Measurements from ENCODE around the gene RAB40B. TPM values are rescaled to one million over a fixed set of nuclear protein-coding genes. Genes with fewer than 3 reads are reported as not detected.
A peak's percentile ranks its signal among the peaks of the same experiment; 100 is the strongest.

RAB40B gene
- total RNA-seq, 1 experiment from 2014 or later, result 6.3 TPM

DNA sequence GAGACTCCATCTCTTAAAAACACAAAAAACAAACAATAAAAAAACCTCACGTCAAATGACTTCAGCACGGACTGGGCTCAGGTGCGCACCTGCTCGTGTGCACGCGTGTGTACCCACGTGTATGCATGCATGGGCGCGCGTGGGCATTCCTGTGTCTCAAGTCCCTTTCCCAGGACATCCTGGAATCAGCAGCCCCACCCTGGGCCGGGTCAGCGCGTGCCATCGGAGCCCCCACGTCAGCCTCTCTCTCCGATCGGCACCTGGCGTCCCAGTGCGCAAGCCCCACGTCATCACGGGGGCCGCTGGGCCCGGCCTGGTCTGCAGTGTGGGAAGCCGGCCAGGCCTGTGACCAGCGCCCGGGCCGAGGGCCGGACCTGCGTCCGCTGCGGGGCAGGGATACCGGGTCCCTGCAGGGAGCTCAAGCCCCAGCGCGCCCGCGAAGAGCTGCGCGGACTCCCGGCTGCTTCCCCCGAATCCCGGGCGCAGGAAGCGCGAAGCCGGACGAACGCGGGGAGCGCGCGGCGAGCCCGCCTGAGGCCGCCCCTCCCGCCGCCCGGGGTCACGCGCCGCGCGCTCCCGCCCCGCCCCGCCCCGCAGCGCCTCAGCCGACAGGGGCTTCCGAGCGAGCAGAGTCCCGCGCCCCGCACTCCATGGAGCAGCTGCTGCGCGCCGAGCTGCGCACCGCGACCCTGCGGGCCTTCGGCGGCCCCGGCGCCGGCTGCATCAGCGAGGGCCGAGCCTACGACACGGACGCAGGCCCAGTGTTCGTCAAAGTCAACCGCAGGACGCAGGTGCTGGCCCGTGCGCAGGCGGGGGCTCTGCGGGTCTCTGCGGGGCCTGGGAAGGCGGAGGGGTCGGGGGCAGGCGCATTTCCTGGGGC, 36.7 kb upstream of the RAB40B start, which contains the start of gene FN3K:
TSS of gene FN3K (plus strand) at position 629 of the 880 bp plus-strand sequence. CDS start at position 651, 22 bp downstream.
- DNase-seq (ENCODE audit: unreplicated experiment), result no peak
- intact Hi-C loops (cut with micrococcal nuclease), result no loop called here
- Mint-ChIP-seq H3K27me3 (ENCODE audit: insufficient read depth, unreplicated experiment) (no peaks in the 10 kb centered on the region), H3K4me1 (ENCODE audit: insufficient read depth, unreplicated experiment) (no peaks in the 10 kb centered on the region), H3K9me3 (ENCODE audit: unreplicated experiment) (peaks cover 9% of the 10 kb centered on the region), H3K4me3 (ENCODE audit: unreplicated experiment) (peak within 1 kb of the TSS; percentile 21), H3K27ac (ENCODE audit: low read depth, unreplicated experiment) (no peak within 1 kb of the TSS), H3K36me3 (ENCODE audit: insufficient read depth, unreplicated experiment) (peaks cover 22% of the 10 kb centered on the region)
- no TSS peak for BruUV-seq (replicated peaks)
- POLR2A ChIA-PET, result no interaction called here
- TF ChIP-seq, protein P1, sequence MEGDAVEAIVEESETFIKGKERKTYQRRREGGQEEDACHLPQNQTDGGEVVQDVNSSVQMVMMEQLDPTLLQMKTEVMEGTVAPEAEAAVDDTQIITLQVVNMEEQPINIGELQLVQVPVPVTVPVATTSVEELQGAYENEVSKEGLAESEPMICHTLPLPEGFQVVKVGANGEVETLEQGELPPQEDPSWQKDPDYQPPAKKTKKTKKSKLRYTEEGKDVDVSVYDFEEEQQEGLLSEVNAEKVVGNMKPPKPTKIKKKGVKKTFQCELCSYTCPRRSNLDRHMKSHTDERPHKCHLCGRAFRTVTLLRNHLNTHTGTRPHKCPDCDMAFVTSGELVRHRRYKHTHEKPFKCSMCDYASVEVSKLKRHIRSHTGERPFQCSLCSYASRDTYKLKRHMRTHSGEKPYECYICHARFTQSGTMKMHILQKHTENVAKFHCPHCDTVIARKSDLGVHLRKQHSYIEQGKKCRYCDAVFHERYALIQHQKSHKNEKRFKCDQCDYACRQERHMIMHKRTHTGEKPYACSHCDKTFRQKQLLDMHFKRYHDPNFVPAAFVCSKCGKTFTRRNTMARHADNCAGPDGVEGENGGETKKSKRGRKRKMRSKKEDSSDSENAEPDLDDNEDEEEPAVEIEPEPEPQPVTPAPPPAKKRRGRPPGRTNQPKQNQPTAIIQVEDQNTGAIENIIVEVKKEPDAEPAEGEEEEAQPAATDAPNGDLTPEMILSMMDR (IDR thresholded peaks at IDR 0.05; ENCODE audit: unreplicated experiment), result no peak
- CTCF ChIA-PET, result no interaction called here

DNA sequence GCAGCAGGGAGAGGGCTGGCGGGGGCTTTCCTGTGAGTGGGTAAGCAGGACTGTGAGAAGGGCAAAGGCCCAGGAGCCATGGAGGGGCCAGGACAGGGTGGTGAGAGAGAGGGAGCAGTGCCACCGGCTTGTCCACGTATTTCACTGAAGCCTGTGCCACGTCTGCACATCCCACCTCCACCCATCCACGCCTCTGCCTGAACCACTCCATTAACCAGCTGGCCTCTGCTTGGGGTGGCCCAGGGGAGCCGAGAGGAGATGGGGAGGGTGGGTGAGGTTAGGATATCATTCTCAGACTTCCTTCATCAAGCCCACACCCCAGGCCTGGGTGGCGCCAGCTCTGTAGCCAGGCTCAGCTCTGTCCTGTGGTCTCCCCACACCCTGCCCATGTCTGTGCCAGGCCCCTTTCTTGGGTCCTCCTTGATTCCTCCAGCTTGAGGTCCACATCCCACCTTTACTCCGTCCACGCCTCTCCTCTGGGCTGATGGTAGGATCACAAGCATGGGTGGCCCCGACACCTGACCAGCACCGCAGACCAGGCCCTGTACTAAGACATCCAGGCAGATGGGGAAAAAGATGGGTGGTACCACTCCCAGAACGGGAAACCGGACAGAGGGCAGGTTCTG, 33.7 kb upstream of the RAB40B start:
- peaks cover 34% of the 10 kb centered on the region for H3K36me3 Mint-ChIP-seq (ENCODE audit: insufficient read depth, unreplicated experiment)
- TF ChIP-seq, protein P1 (IDR thresholded peaks at IDR 0.05; ENCODE audit: unreplicated experiment), result no peak
- intact Hi-C loops (cut with micrococcal nuclease), result no loop called here
- ChIA-PET CTCF (interaction anchor here (0.6 to 1.0 kb wide), 2 partner anchors 9 to 473 kb away, joined by 3 to 4 read pairs; no protein-coding TSS in a partner anchor), POLR2A (interaction anchor here (1.1 kb wide), 1 partner anchor 15 kb away, joined by 3 read pairs; no protein-coding TSS in a partner anchor)
- H3K27me3 Mint-ChIP-seq (ENCODE audit: insufficient read depth, unreplicated experiment), result no peaks in the 10 kb centered on the region
- no peak overlapping the region for H3K27ac Mint-ChIP-seq (ENCODE audit: low read depth, unreplicated experiment)
- DNase-seq (ENCODE audit: unreplicated experiment), result no peak
- no peak overlapping the region for H3K4me3 Mint-ChIP-seq (ENCODE audit: unreplicated experiment)
- no peaks in the 10 kb centered on the region for H3K4me1 Mint-ChIP-seq (ENCODE audit: insufficient read depth, unreplicated experiment)
- H3K9me3 Mint-ChIP-seq (ENCODE audit: unreplicated experiment), result peaks cover 9% of the 10 kb centered on the region
- BruUV-seq (replicated peaks), result no TSS peak

DNA sequence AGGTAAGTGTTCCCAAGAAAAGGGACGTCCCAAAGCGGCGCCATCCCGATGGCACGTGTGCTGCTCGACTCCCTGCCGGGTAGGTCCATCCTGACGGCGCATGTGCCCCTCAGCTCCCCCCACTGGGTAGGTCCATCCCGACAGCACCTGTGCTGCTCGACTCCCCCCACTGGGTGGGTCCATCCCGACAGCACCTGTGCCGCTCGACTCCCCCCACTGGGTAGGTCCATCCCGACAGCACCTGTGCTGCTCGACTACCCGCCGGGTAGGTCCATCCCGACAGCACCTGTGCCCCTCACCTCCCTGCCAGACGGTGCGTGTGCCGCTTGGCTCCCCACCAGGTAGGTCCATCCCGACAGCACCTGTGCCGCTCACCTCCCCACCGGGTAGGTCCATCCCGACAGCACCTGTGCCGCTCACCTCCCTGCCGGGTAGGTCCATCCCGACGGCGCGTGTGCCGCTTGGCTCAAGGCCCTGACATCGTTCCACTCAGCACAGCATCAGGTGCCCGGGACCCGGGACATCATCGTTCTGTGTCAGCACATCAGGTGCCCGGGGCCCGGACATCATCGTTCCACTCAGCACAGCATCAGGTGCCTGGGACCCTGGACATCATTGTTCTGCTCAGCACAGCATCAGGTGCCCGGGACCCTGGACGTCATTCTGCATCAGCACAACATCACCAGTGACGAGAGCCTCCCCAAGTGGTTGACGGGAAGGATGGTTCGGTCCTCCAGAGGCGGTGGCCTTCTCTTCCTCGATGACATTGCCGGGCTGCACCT, 31.2 kb upstream of the RAB40B start:
- peaks cover 9% of the 10 kb centered on the region for H3K9me3 Mint-ChIP-seq (ENCODE audit: unreplicated experiment)
- H3K27me3 Mint-ChIP-seq (ENCODE audit: insufficient read depth, unreplicated experiment), result no peaks in the 10 kb centered on the region
- H3K4me3 Mint-ChIP-seq (ENCODE audit: unreplicated experiment), result no peak overlapping the region
- no peak overlapping the region for H3K27ac Mint-ChIP-seq (ENCODE audit: low read depth, unreplicated experiment)
- TF ChIP-seq, protein P1 (IDR thresholded peaks at IDR 0.05; ENCODE audit: unreplicated experiment), result no peak
- BruUV-seq (replicated peaks), result no TSS peak
- peaks cover 44% of the 10 kb centered on the region for H3K36me3 Mint-ChIP-seq (ENCODE audit: insufficient read depth, unreplicated experiment)
- POLR2A ChIA-PET, result interaction anchor here (1.7 kb wide), 1 partner anchor 14 kb away, joined by 3 read pairs; the partner anchor contains the start of gene FN3KRP
- no peaks in the 10 kb centered on the region for H3K4me1 Mint-ChIP-seq (ENCODE audit: insufficient read depth, unreplicated experiment)
- CTCF ChIA-PET, result interaction anchor here (0.7 kb wide), 1 partner anchor 22 kb away, joined by 3 read pairs; no protein-coding TSS in a partner anchor
- no peak for DNase-seq (ENCODE audit: unreplicated experiment)
- intact Hi-C loops (cut with micrococcal nuclease), result no loop called here
